Activated T-helper 1 cell treated with anti-CD3 and anti-CD28 coated beads, Interleukin-12 subunit alpha, Interleukin-12 subunit beta, Interleukin-2, Interleukin-4 antibody, amounts not matched to agents 30 ng/mL and 10 ng/mL and 1 ng/mL, durations not matched to agents 14 hours and 24 hours and 36 hours (primary cell): ENCODE results near the gene FAM120A. TPM values are rescaled to one million over a fixed set of nuclear protein-coding genes. Genes with fewer than 3 reads are reported as not detected.

Experiments
- DNase-seq: peaks from one replicate; pipeline ENCODE4 v3.0.0; 2021; ENCODE audit warnings: low spot score
- H3K27ac Mint-ChIP-seq: one replicate; pipeline ENCODE4 v1.8.0; 2021; ENCODE audit warnings: mild to moderate bottlenecking, mixed read lengths
- H3K27me3 Mint-ChIP-seq: one replicate; pipeline ENCODE4 v1.8.0; 2022; ENCODE audit warnings: mild to moderate bottlenecking, moderate library complexity, mixed read lengths; ENCODE audit not compliant: insufficient read depth
- H3K36me3 Mint-ChIP-seq: one replicate; pipeline ENCODE4 v1.8.0; 2021; ENCODE audit warnings: low read depth, mixed read lengths
- H3K4me1 Mint-ChIP-seq: one replicate; pipeline ENCODE4 v1.8.0; 2021; ENCODE audit warnings: low read depth, mixed read lengths
- H3K4me3 Mint-ChIP-seq: one replicate; pipeline ENCODE4 v1.8.0; 2021; ENCODE audit warnings: mild to moderate bottlenecking, moderate library complexity, mixed read lengths
- H3K9me3 Mint-ChIP-seq: one replicate; pipeline ENCODE4 v1.8.0; 2021; ENCODE audit warnings: mixed read lengths
- intact Hi-C: fragments of 100-400 bp; cut with micrococcal nuclease; formaldehyde crosslinking; loops from one replicate; pipeline ENCODE4 v1.15.1; 2024
- total RNA-seq: library from RNA; stranded (reverse); gene quantifications from 2 replicates; pipeline ENCODE4 v1.2.3, GENCODE V29; 2022

Gene FAM120A
- total RNA-seq, 1 donor from 2014 or later, result 147 TPM

DNA sequence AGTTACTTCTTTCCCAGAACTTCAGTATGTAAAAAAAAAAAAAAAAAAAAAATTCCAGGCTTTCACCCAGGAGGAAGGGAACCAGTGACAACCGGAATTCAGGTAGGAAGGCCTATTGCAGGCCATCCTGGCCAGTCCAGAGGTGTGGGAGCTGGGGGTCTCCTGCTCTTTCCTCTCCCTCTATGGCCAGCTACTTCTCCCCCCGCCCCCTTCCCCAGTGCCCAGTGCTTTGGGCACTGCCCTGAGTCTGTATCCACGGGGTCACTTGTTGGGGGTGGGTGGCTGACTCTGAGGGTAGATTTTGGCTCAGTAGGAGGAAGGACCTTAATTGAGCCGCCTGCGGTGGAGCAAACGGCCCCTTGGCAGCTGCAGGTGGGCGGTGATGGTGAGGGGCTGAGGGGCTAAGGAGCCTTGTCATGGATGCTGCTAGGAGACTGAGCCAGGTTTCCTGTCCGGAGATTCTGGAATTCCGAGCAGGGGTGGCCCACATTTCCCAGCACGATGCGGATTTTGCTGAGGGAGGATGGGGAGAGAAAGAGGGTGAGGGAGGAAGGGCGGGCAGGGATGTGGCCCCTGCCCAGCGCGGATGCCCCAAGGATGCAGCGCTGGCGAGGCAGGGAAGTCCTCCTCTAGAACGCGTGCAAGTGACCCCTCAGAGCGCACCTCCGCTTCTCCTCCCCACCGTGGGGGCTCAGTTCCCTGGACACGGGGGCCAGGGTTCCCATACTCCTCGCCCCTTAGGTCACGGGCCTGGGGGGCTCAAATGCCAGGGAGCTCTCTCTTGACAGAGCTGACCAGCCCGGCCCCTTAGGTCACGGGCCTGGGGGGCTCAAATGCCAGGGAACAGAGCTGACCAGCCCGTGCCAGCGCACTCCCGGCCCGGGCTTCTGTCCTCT, 123.7 kb downstream of the FAM120A start:
- Mint-ChIP-seq H3K9me3 (peaks cover 11% of the 10 kb centered on the region), H3K27ac (peak overlapping the region; percentile 92), H3K36me3 (peaks cover 17% of the 10 kb centered on the region), H3K27me3 (no peaks in the 10 kb centered on the region), H3K4me1 (peaks cover 28% of the 10 kb centered on the region), H3K4me3 (peak overlapping the region; percentile 88)
- no peak for DNase-seq
- intact Hi-C loops, result loop anchor here (1.0 to 5.0 kb wide), 2 partner anchors 37 to 698 kb away; partner anchors contain the start of gene ZNF484

DNA sequence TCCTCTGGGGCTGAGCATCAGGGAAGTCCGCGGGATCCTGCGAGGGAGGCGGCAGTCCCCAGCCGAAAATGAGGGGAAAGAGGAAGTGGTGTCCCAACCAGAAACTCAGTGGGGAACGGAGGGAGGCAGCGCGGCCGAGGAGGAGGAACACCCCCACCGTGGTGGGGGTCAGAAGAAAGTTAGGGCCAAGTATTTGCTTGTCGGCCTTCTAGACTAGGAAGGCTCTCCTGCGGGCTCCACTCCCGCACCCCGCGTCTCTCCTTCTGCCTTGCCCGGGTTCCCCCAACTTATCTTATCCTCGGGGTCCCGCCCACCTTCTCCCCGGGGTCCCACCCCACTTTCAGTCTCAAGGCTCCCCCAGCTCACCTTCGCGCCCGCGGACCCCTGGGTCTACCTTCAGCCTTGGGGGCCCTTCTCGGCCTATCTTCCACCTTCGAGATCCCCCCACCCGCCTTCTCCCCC, 124.3 kb downstream of the FAM120A start:
- peak; percentile 36 for DNase-seq
- H3K4me3 Mint-ChIP-seq, result peak overlapping the region; percentile 88
- H3K9me3 Mint-ChIP-seq, result peaks cover 5% of the 10 kb centered on the region
- intact Hi-C loops, result loop anchor here (1.0 to 5.0 kb wide), 3 partner anchors 10 to 699 kb away; partner anchors contain the start of gene ZNF484
- peaks cover 28% of the 10 kb centered on the region for H3K4me1 Mint-ChIP-seq
- peak overlapping the region; percentile 92 for H3K27ac Mint-ChIP-seq
- H3K27me3 Mint-ChIP-seq, result no peaks in the 10 kb centered on the region
- peaks cover 11% of the 10 kb centered on the region for H3K36me3 Mint-ChIP-seq

- Mint-ChIP-seq H3K9me3 (no peaks in the 10 kb centered on the region), H3K27me3 (no peaks in the 10 kb centered on the region), H3K4me1 (peaks cover 28% of the 10 kb centered on the region), H3K4me3 (peak within 1 kb of the TSS; percentile 91), H3K27ac (peak within 1 kb of the TSS; percentile 92), H3K36me3 (peaks cover 6% of the 10 kb centered on the region)
- DNase-seq, result no peak
- intact Hi-C loops, result loop anchor here (1.0 to 5.0 kb wide), 2 partner anchors 10 to 699 kb away; partner anchors contain the start of gene ZNF484
These were observed 125.0 kb downstream of the FAM120A start, which contains the start of gene PHF2 for GRCh38 chr9:93576258-93577077. Gene PHF2 (plus strand): TSS chr9:93576584. CDS start chr9:93576774, 190 bp downstream.

GRCh38 chr9:93577078-93577974, 125.8 kb downstream of the FAM120A start:
- peak; percentile 28 for DNase-seq
- Mint-ChIP-seq H3K4me1 (peaks cover 28% of the 10 kb centered on the region), H3K36me3 (peaks cover 6% of the 10 kb centered on the region), H3K4me3 (peak overlapping the region; percentile 91), H3K27ac (peak overlapping the region; percentile 92), H3K27me3 (no peaks in the 10 kb centered on the region), H3K9me3 (no peaks in the 10 kb centered on the region)
- intact Hi-C loops, result loop anchor here (5.0 kb wide), 1 partner anchor 700 kb away; the partner anchor contains the start of gene ZNF484

- H3K36me3 Mint-ChIP-seq, result peaks cover 12% of the 10 kb centered on the region
- intact Hi-C loops, result loop anchor here (5.0 kb wide), 1 partner anchor 701 kb away; the partner anchor contains the start of gene ZNF484
- H3K9me3 Mint-ChIP-seq, result peaks cover 5% of the 10 kb centered on the region
- H3K4me3 Mint-ChIP-seq, result peak overlapping the region; percentile 91
- DNase-seq, result no peak
- peaks cover 28% of the 10 kb centered on the region for H3K4me1 Mint-ChIP-seq
- H3K27me3 Mint-ChIP-seq, result no peaks in the 10 kb centered on the region
- peak overlapping the region; percentile 92 for H3K27ac Mint-ChIP-seq
These were observed 126.6 kb downstream of the FAM120A start for GRCh38 chr9:93577975-93578682.

DNA sequence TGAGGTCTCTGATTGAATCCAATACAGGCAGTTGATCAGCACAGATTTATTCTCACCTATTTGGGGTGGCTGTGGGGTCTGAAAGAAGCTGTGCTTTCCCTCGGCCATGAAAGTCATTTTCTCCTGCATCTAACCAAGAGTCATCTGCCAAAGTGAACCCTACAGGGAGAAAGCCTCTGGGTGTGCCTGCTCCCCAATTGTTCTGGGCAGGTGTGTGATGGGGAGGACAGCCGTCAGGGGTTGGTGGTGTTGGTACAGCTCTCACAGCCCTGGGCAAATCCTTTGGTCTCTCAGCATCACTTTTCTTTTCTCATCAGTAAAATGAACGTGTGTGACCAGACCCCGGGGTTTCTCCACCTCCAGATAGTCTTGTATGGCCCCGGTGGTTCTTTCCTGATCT, 127.4 kb downstream of the FAM120A start:
- H3K27ac Mint-ChIP-seq, result no peak overlapping the region
- intact Hi-C loops, result loop anchor here (5.0 kb wide), 1 partner anchor 702 kb away; the partner anchor contains the start of gene ZNF484
- no peak for DNase-seq
- H3K4me1 Mint-ChIP-seq, result peaks cover 28% of the 10 kb centered on the region
- H3K36me3 Mint-ChIP-seq, result peaks cover 14% of the 10 kb centered on the region
- peak overlapping the region; percentile 44 for H3K4me3 Mint-ChIP-seq
- H3K27me3 Mint-ChIP-seq, result no peaks in the 10 kb centered on the region
- peaks cover 7% of the 10 kb centered on the region for H3K9me3 Mint-ChIP-seq

DNA sequence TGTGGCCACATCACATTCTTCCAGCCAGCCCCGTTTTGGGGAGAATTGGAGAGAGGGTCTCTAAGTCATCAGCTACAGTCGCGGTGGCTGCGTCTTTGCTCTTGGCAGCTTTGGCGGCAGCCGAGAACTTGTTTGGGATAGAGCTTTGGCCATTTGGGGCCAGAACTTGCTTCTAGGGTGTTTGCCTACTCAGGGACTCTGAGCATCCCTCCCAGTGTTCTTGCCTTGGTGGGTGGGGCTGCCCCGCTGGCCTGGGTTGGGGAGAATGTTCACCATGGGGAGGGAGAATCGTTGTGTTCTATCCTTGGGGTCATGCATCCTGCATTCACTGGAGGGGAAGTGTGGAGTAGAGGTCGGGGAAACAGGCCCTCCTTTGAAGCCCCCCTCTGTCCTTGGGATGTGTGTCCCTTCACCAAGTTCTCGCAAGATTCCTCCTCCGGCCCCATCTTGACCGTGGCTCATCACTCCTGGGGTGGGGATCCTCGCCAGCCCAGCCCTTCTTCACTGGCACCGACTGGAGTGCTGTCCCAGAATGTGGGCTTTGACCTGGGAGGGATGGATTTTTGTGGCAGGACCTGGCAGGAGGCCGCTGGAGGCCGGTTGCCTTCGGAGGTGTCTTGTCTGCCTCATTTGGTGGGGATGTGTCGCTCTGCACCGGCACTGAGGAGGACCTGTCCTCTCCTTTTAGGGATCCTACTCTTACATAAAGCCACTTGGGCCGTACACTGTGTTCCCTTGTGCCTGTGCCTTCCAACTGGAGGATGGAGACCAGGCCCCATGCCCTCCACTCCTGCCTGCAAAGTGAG, 128.4 kb downstream of the FAM120A start:
- intact Hi-C loops, result loop anchor here (5.0 kb wide), 1 partner anchor 703 kb away; the partner anchor contains the start of gene ZNF484
- H3K27me3 Mint-ChIP-seq, result no peaks in the 10 kb centered on the region
- peaks cover 21% of the 10 kb centered on the region for H3K36me3 Mint-ChIP-seq
- peaks cover 18% of the 10 kb centered on the region for H3K9me3 Mint-ChIP-seq
- no peak for DNase-seq
- H3K4me1 Mint-ChIP-seq, result peaks cover 27% of the 10 kb centered on the region
- peak overlapping the region; percentile 46 for H3K4me3 Mint-ChIP-seq
- no peak overlapping the region for H3K27ac Mint-ChIP-seq

DNA sequence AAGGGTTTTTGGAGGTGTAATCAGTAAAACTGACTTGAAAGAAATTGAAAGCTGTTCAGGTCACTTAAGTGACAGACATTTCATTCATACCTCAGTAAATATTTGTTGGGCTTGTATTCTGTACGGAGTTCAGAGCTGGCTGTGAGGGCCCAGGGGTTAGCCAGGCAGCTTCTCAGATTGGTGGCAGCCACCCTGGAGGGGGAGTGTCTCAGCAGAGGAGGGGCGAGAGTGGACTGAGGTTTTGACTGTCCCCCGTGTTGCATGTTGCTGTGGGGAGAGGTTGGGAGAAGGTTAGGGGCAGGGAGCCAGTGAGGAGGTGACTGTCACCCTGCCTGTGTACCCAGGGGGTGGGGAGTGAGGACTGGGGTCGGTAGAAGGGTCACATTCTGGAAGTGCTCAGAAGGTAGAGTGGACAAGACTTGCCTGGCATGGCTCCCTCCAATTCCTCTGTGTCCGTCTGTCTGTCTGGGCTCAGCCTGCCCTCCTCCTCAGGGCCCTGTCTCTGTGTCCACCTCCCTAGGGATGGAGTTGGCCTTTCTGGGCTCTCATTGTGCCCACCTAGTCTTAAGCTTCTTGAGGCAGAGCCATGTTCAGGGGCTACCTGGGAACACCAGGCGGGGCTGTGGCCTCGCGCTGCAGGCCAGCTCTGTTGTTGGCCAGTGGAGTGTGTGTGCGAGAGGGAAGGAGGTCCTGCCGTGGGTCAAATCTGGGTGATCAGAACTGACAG, 129.3 kb downstream of the FAM120A start:
- Mint-ChIP-seq H3K27ac (no peak overlapping the region), H3K36me3 (peaks cover 26% of the 10 kb centered on the region)

DNA sequence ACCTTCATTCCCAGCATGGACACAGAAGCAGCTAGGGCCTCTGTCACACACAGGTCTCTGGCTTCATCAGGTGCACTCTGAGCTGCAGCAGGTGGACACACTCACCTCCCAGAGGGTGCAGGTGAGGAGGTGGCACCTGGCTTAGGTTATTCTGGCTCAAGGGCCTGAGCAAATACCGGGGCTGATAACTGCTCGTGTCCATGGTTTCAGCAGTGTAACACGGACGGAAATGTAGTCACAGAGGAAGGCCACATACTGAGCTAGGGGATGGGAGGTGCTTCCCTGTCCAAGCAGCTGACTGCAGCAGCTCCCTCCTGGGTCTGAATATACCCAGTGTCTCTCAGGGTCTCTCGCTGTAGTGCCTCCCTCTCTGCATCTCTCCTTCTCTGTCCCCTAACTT, 130.6 kb downstream of the FAM120A start:
- no peak for DNase-seq
- Mint-ChIP-seq H3K36me3 (peaks cover 26% of the 10 kb centered on the region), H3K27ac (no peak overlapping the region), H3K4me1 (peaks cover 22% of the 10 kb centered on the region), H3K27me3 (no peaks in the 10 kb centered on the region), H3K9me3 (peaks cover 23% of the 10 kb centered on the region), H3K4me3 (no peak overlapping the region)
- intact Hi-C loops, result no loop called here

More for the DNA sequence above, 129.3 kb downstream of the FAM120A start:
- Mint-ChIP-seq H3K4me3 (no peak overlapping the region), H3K9me3 (peaks cover 23% of the 10 kb centered on the region), H3K27me3 (no peaks in the 10 kb centered on the region), H3K4me1 (peaks cover 22% of the 10 kb centered on the region)
- DNase-seq, result no peak
- intact Hi-C loops, result no loop called here

DNA sequence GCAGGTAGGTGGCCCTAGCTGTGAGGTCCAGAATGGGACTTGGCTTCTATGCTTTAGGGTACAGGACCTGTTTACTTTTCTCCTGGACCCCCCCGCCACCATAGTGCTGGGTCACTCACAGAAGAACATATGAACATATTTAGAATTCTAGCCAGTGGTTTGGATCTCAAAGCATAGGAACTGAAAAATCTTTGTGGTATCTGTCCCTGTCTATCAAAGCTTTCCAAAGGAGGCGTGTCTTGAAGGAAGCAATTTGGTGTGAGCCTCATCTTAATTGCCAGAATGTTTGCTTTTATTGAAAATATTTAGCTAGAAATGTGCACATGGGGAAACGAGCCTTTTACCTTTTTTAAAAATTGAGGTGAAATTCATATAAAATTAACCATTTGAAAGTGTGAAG, 131.1 kb downstream of the FAM120A start:
- DNase-seq, result no peak
- Mint-ChIP-seq H3K36me3 (peaks cover 25% of the 10 kb centered on the region), H3K27ac (no peak overlapping the region), H3K4me1 (peaks cover 21% of the 10 kb centered on the region), H3K27me3 (no peaks in the 10 kb centered on the region), H3K9me3 (peaks cover 23% of the 10 kb centered on the region), H3K4me3 (no peak overlapping the region)
- intact Hi-C loops, result no loop called here
